GM21423 (cell line): ENCODE data around the gene APOBEC2.

Experiments used
- ATAC-seq: cut with Tn5 transposase; IDR thresholded peaks from one replicate; pipeline ENCODE4 v1.9.1; 2021; ENCODE audit warnings: mild to moderate bottlenecking, moderate library complexity; ENCODE audit not compliant: unreplicated experiment

Gene APOBEC2

DNA sequence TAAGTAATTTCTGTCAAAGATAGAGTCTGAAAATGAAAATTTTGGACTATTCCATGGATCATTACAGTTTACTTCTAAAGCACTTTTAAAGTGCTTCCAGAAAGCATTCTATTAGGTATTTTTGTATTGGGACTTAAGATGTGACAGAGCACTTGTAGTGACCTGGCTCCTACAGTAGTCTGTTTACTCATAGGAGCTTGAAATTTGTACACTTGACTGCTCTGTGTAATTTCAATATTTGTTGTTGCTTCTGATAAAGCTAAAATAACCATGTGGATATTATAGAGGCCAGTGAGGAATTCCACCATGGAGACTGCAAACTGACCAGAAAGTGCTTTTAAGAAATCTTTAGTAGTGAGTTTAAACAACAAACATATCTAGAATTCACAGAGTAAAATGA is 30.1 kb downstream of the APOBEC2 start:
- no peak for ATAC-seq

DNA sequence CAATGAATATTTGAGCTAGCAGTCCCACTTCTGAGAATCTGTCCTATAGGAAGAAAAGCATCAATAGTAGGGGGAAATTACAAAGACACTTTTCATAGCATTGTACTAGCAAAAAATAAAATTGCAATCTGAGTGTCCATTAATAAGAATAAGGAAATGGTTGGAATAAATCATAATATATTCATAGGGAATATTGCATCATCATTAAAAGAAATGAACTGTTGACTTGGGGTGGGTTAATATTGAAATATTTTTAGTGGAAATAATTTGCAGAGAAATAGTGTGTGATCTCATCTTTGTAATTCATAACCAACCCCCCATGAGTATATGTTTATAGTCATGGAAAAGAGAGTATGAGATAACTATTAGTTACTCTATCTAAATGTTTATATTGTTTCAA is 32.2 kb downstream of the APOBEC2 start:
- no peak for ATAC-seq

DNA sequence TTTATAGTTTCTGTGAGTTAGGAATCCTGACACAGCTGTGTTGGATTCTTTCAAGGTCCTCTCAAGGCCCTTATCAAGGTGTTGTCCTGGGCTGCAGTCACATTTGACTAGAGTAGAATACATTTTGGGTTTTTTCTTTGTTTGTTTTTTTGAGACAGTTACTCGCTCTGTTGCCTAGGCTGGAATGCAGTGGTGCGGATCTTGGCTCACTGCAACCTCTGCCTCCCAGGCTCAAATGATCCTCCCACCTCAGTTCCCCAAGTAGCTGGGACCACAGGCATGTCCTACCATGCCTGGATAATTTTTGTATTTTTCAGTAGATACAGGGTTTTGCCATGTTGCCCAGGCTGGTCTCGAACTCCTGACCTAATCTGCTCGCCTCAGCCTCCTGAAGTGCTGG is 35.4 kb downstream of the APOBEC2 start:
- no peak for ATAC-seq

DNA sequence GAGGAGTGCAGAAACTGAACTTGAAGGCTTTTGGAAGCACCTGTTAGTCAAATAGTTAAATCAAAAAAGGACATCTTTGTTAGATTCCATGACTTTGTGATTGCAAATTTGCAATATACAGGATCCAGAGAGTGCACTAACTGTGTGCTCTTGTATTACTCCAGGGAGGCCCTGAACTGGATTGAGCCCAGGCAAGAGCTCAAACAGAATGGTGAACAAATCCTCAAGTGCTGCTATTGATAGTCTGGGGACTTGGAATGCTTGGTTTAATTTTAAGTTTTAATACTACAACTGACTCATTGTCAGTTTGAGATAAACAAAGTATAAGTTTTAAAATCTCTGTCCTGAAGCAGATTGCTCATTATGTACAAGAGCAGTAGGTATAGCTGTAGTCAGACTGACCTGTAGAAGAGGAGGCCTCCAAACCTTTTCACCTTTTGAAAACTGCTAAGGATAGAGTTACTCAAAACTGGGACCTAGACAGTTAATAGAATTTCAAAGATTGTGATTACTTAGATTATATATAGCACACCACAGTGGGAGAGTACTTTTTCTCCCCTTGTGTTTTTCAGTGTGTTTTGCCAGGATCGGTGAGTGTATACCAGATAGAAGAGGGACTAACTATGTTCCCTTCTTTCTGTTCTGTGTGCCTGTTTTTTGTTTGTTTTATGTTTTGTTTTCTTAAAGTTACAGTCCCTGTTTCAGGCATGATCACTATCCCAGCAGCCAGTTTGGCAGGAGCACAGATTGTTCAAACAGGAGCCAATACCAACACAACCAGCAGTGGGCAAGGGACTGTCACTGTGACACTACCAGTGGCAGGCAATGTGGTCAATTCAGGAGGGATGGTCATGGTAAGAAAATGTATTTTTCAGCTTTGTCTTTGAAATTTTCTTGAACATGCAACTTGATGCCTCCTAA is 38.1 kb downstream of the APOBEC2 start:
- no peak for ATAC-seq

DNA sequence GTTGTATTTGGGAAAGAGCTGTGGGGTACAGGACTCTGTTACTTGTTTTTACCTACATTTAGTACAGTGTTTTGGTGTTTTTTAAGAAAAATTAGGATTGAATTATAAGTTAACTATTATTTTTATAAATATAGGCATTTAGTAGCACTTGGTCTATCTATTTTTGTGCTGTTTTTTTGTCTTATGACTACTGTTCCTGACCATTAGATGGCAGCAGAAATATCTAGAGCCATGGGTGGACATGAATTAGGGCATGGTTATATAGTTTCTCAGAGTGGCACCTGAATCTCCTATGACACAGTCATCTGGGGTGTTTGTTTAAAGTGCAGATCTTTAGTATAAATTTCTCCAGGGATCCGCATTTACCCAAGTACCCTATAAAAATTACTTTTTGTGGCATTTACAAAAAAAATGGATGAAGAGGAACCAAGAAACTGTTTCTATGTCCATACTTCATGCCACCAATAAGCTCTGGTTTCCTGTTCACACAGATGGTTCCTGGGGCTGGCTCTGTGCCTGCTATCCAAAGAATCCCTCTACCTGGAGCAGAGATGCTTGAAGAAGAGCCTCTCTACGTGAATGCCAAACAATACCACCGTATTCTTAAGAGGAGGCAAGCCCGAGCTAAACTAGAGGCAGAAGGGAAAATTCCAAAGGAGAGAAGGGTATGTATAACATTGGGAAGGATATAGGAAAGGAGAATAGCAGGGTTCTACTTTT is 39.6 kb downstream of the APOBEC2 start:
- no peak for ATAC-seq

DNA sequence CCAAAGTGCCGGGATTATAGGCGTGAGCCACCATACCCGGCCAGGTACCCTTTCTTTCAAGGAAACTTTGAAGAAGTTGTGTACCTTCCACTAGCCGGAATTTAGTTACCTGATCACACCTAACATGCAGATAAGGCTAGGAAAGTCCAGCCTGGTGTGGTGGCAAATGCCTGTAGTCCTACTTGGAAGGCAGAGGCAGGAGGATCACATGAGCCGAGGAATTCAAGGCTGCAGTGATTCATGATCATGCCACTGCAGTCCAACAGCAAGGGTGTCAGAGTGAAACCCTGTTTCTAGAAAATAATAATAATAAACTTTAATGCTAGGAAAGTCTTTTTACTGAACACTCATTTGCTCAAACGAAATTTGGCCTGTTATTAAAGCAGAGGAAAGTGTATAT is 40.7 kb downstream of the APOBEC2 start:
- no peak for ATAC-seq

DNA sequence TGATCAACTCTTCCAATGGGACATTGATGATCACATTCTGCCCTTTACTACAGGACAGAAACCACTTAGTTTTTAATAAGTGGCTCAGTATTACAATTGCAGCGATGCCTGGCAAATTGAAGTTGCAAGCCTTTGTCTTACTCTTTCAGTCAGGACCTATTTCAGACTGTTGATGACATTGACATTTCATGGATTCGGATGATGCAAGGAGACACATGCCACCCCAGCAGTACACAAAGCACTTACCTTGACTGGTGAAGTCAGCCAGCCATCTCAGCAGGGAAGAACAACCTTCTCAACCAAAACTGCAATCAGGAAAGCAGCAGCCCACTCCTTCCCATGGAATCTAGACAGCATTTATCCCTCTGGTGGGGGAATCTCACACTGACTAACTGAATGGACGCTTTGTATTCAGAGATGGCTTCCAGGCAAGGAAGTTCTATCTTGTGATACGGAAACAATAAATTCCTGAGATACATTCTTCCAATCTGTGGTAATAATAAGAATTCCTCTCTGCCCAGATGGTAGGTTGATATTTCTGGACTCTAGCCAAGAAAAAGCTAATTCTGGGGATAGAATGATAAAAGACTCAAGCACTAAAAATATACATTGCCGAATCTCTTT is 44.6 kb downstream of the APOBEC2 start:
- ATAC-seq: no peak

DNA sequence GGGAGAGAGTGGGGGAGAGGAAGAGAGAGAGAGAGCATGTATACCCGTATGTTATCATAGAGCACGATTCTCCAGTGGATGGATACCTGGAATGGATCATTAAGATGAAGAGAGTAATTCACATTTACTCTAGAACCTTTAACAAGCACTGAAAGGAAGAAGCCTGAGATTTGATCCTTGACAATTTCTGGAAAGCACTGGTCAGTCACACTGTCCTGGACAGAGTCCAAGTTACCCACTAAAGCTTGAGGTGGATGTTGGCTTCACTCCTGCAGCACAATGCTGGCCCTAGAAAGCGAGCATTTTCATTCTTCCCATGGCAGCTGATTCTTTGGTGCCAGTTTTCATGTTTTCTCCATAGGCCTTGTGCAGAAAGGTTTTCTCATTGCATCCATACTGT is 45.4 kb downstream of the APOBEC2 start:
- no peak for ATAC-seq

DNA sequence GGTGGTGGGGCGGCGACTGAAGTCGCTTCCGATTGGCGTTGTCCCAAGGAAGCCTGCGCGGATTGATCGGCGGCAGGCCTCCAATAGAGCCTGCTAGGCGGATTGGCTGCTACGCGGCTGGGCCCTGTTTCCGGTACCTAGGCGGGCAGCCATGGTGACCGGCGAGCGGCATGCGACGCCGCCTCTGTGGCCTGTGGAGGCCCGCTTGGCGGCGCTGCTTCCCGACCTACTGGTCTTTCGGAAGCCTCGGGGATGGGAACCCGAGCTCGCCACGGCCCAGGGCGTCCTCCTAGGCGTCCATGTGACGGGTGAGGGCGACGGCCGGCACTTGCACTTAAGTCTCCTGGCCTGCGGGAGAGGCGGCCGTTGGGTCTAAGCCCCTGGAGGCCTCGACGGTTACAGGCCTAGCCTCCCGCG is 47.9 kb downstream of the APOBEC2 start:
- no peak for ATAC-seq

DNA sequence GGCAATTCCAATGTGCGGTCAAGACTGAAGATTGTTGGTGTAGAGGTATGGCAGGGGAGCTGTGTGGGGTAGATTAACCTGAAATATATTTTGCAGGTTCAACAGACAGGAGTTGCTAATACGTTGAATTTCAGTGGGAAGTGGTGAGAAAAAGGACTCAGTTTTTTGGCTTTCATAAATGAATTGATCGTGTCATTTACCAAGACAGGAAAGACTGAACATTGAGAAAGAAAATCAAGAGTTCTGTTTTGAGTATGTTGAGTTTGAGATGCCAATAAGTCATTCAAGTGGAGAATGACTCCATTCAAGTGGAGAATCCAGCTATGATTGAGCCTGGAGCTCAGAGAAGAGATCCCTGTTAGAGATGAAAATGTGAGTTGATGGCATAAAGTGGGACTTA is 50.8 kb downstream of the APOBEC2 start:
- no peak for ATAC-seq

DNA sequence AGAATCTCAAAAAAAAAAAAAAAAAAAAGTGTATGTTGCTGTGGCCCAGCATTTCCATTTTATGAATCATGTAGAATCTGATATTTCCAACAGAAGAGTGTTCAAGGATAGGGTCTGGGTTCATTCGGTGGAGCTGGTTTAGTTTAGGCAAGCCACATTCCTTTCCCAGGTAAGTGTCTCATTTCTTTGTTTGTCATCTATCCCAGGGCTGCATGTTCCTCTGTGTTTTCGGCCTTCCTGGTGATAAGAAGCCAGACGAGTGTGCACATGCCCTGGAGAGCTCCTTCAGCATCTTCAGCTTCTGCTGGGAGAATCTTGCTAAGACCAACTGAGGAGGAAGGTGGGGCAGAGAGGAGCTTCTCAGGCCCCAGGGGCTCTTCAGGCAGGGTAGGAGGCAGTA is 58.0 kb downstream of the APOBEC2 start:
- no peak for ATAC-seq
